ENCODE data around the gene PARVB.

DNA sequence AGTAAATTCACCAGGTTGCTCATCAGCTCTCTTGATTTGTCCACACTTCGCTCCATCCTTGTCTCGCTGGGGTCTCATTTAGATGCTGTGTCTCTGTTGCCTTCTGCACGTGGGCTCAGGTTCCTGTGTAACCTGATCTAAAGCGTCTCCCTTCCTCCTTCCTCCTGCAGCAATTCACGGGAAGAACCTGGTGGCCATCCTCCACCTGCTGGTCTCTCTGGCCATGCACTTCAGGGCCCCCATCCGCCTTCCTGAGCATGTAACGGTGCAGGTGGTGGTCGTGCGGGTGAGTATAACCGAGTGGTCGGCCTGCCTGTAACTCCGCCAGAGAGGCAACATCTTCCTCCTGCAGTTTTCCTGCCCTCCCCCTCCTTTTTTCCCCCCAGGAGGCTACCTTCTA is 108.6 kb downstream of the PARVB start:
- TF ChIP-seq TAF1 (IDR thresholded peaks at IDR 0.05; ENCODE audit: control insufficient read depth, extremely low read depth, insufficient read depth, low read length, severe bottlenecking) (no peak), CEBPB (tag; IDR thresholded peaks at IDR 0.05) (no peak), POLR2AphosphoS5 (IDR thresholded peaks at IDR 0.05; ENCODE audit: control insufficient read depth, insufficient read depth, low read depth, low read length) (no peak), RFX1 (IDR thresholded peaks at IDR 0.05) (no peak)
- TF ChIP-seq, protein P1, sequence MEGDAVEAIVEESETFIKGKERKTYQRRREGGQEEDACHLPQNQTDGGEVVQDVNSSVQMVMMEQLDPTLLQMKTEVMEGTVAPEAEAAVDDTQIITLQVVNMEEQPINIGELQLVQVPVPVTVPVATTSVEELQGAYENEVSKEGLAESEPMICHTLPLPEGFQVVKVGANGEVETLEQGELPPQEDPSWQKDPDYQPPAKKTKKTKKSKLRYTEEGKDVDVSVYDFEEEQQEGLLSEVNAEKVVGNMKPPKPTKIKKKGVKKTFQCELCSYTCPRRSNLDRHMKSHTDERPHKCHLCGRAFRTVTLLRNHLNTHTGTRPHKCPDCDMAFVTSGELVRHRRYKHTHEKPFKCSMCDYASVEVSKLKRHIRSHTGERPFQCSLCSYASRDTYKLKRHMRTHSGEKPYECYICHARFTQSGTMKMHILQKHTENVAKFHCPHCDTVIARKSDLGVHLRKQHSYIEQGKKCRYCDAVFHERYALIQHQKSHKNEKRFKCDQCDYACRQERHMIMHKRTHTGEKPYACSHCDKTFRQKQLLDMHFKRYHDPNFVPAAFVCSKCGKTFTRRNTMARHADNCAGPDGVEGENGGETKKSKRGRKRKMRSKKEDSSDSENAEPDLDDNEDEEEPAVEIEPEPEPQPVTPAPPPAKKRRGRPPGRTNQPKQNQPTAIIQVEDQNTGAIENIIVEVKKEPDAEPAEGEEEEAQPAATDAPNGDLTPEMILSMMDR (IDR thresholded peaks at IDR 0.05 in 2 of 3, conservative IDR thresholded peaks at IDR 0.05 in 1 of 3; ENCODE audit: insufficient read depth in 2 of 3, low read depth in 1 of 3, low read length in 3 of 3): no peak
